GM23338 (cell line): ENCODE data around the gene ADGRG1. TPM values are rescaled to one million over a fixed set of nuclear protein-coding genes. Genes with fewer than 3 reads are reported as not detected.
"Not testable (repeated sequence)": the region's sequence is repeated elsewhere in the genome, so short reads cannot be mapped to it uniquely, and the experiment has no call there.

Experiments used
- ATAC-seq: fragments of 200-7000 bp; cut with Tn5 transposase; 3 replicates; pipeline ENCODE4 v1.9.1; 2020
- DNase-seq: peaks from one replicate; pipeline ENCODE4 v3.0.0-alpha.2; 2015; ENCODE audit warnings: low spot score
- H2AFZ ChIP-seq: fragments of 200-600 bp; sonication (generic); 2 replicates; pipeline ENCODE4 v1.8.0; 2016; ENCODE audit warnings: antibody characterized with exemption, mild to moderate bottlenecking, moderate library complexity
- H3F3A ChIP-seq: fragments of 200-600 bp; sonication (generic); replicated peaks from 2 replicates; pipeline ENCODE4 v1.8.0; 2017; ENCODE audit warnings: antibody characterized with exemption, mixed run types, low read depth
- H3K27ac ChIP-seq: fragments of 200-600 bp; sonication (generic); 2 replicates; pipeline ENCODE4 v1.6.1; 2016; ENCODE audit warnings: low read depth
- H3K27me3 ChIP-seq: fragments of 200-600 bp; sonication (generic); 2 replicates; pipeline ENCODE4 v1.8.0; 2016; ENCODE audit warnings: mild to moderate bottlenecking, mixed run types, moderate library complexity; ENCODE audit not compliant: insufficient read depth
- H3K36me3 ChIP-seq: fragments of 200-600 bp; sonication (generic); 2 replicates; pipeline ENCODE4 v1.8.0; 2016; ENCODE audit warnings: mild to moderate bottlenecking; ENCODE audit not compliant: insufficient read depth
- H3K4me1 ChIP-seq: fragments of 200-600 bp; sonication (generic); 2 replicates; pipeline ENCODE4 v1.8.0; 2016; ENCODE audit warnings: mild to moderate bottlenecking, moderate library complexity; ENCODE audit not compliant: insufficient read depth
- H3K4me2 ChIP-seq: fragments of 200-600 bp; sonication (generic); 2 replicates; pipeline ENCODE4 v1.7.1; 2017; ENCODE audit warnings: mixed run types
- H3K4me3 ChIP-seq: fragments of 200-600 bp; sonication (generic); 2 replicates; pipeline ENCODE4 v1.6.1; 2016; ENCODE audit warnings: mixed run types
- H3K79me2 ChIP-seq: fragments of 200-600 bp; sonication (generic); replicated peaks from 2 replicates; pipeline ENCODE4 v1.8.0; 2017; ENCODE audit warnings: mild to moderate bottlenecking; ENCODE audit not compliant: insufficient read depth
- H3K9me2 ChIP-seq: fragments of 200-600 bp; sonication (generic); 2 replicates; pipeline ENCODE4 v1.8.0; 2017; ENCODE audit not compliant: insufficient read depth
- H4K20me1 ChIP-seq: fragments of 200-600 bp; sonication (generic); replicated peaks from 2 replicates; pipeline ENCODE4 v1.8.0; 2017; ENCODE audit warnings: mild to moderate bottlenecking; ENCODE audit not compliant: insufficient read depth
- H3K27ac Mint-ChIP-seq: 2 replicates; pipeline ENCODE4 v1.8.0; 2020; ENCODE audit warnings: inconsistent platforms, mild to moderate bottlenecking, moderate library complexity, mixed read lengths
- H3K27me3 Mint-ChIP-seq: 3 replicates; pipeline ENCODE4 v1.8.0; 2022; ENCODE audit warnings: low read depth, mild to moderate bottlenecking, moderate library complexity, mixed read lengths, inconsistent platforms; ENCODE audit not compliant: insufficient read depth, poor library complexity
- H3K36me3 Mint-ChIP-seq: 3 replicates; pipeline ENCODE4 v1.8.0; 2021; ENCODE audit warnings: low read depth, mild to moderate bottlenecking, inconsistent platforms, moderate library complexity, mixed read lengths
- H3K4me1 Mint-ChIP-seq: 3 replicates; pipeline ENCODE4 v1.8.0; 2020; ENCODE audit warnings: mild to moderate bottlenecking, inconsistent platforms, mixed read lengths
- H3K4me3 Mint-ChIP-seq: 3 replicates; pipeline ENCODE4 v1.8.0; 2021; ENCODE audit warnings: moderate library complexity, mild to moderate bottlenecking, inconsistent platforms, mixed read lengths
- H3K9me3 Mint-ChIP-seq: 3 replicates; pipeline ENCODE4 v1.8.0; 2020; ENCODE audit warnings: moderate library complexity, mild to moderate bottlenecking, inconsistent platforms, mixed read lengths
- CREB1 ChIP-seq: fragments of 250-450 bp; sonication (Bioruptor Pico); IDR thresholded peaks from 2 replicates; pipeline ENCODE4 v1.5.0; 2020; ENCODE audit warnings: low read depth, mild to moderate bottlenecking, moderate library complexity
- EZH2 ChIP-seq: fragments of 200-600 bp; sonication (generic); IDR thresholded peaks from one replicate; pipeline ENCODE4 v1.8.0; 2017; ENCODE audit warnings: antibody characterized with exemption, mild to moderate bottlenecking, low read depth; ENCODE audit not compliant: unreplicated experiment
- EZH2phosphoT487 ChIP-seq: fragments of 200-600 bp; sonication (generic); IDR thresholded peaks from one replicate; pipeline ENCODE4 v1.8.1; 2018; ENCODE audit warnings: antibody characterized with exemption; ENCODE audit not compliant: unreplicated experiment
- NANOG ChIP-seq: IDR thresholded peaks from 2 replicates; pipeline ENCODE4 v1.6.1; 2016; ENCODE audit warnings: antibody characterized with exemption, borderline replicate concordance
- POLR2AphosphoS5 ChIP-seq: IDR thresholded peaks from 2 replicates; pipeline ENCODE4 v1.6.1; 2016; ENCODE audit warnings: antibody characterized with exemption, low read depth
- ZNF114 ChIP-seq: fragments of 250-450 bp; sonication (Bioruptor Pico); IDR thresholded peaks from 2 replicates; pipeline ENCODE4 v1.5.0; 2020; ENCODE audit warnings: mild to moderate bottlenecking, moderate library complexity
- ZNF331 ChIP-seq: fragments of 250-450 bp; sonication (Bioruptor Pico); IDR thresholded peaks from 2 replicates; pipeline ENCODE4 v1.5.0; 2020; ENCODE audit warnings: low read depth, mild to moderate bottlenecking, moderate library complexity
- polyA plus RNA-seq: library from polyadenylated mRNA; unstranded; fragments of >200 nt; fragmentation: Nextera tagmentation; extraction: Ambion mirVana; gene quantifications from 2 replicates; pipeline ENCODE4 v1.2.1, GENCODE V29; 2016
- total RNA-seq: library from RNA; depleted of rRNA; stranded (reverse); fragments of >200 nt; shearing (Covaris generic); gene quantifications from 2 replicates; pipeline ENCODE4 v1.2.3, GENCODE V29; 2014
- TF ChIP-seq, protein P1 (sequence below): fragments of 250-450 bp; sonication (Bioruptor Pico); IDR thresholded peaks from 2 replicates; pipeline ENCODE4 v1.5.0; 2020; ENCODE audit warnings: mild to moderate bottlenecking, moderate library complexity
- TF ChIP-seq, protein P2 (sequence below): IDR thresholded peaks from 2 replicates; pipeline ENCODE4 v1.6.1; 2016; ENCODE audit warnings: antibody characterized with exemption
- TF ChIP-seq, protein P3 (sequence below): IDR thresholded peaks from one replicate; pipeline ENCODE4 v1.6.1; 2018; ENCODE audit warnings: antibody characterized with exemption; ENCODE audit not compliant: unreplicated experiment

ADGRG1 gene
- total and polyA plus RNA-seq, 2 experiments from 2014 or later, result 0.14 to 0.47 TPM

DNA sequence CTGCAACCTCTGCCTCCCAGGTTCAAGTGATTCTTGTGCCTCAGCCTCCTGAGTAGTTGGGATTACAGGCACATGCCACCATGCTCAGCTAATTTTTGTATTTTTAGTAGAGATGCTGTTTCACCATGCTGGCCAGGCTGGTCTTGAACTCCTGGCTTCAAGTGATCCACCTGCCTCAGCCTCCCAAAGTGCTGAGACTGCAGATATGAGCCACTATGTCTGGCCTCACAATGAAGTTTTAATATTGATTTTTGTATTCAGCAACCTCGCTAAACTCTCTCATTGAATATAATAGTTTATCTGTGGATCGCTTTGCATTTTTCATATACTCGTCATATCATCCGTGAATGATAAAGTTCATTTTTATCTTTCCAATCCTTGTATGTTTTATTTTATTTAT, 32.2 kb upstream of the ADGRG1 start:
- H3K36me3 Mint-ChIP-seq, H3K79me2 ChIP-seq, H3K27me3 ChIP-seq, H2AFZ ChIP-seq, ATAC-seq, H3K36me3 ChIP-seq, H4K20me1 ChIP-seq, H3K4me2 ChIP-seq, H3K4me3 ChIP-seq, H3K27ac ChIP-seq, DNase-seq, H3F3A ChIP-seq, H3K4me1 Mint-ChIP-seq, H3K4me1 ChIP-seq, H3K4me3 Mint-ChIP-seq, H3K27me3 Mint-ChIP-seq, H3K9me3 Mint-ChIP-seq, H3K9me2 ChIP-seq, H3K27ac Mint-ChIP-seq: not testable (repeated sequence)

DNA sequence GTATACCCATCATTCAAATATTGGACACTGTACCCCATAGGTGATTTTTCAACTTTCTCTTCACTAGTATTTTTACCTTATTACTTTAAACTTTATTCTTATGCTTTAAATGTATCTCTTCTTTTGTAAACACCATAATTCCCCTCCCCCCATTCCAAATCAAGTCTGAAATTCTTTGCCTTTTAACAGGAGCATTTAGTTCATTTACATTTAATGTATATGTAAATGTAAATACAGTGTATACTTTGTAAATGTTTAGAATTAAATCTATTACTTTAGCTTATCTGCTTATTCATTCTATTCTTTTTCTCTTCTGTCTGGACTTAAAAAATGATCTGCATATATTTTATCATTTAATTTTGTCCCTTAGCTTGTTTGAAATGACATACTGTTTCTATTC, 30.0 kb upstream of the ADGRG1 start:
- no peaks in the 10 kb centered on the region for H3K9me2 ChIP-seq
- no peak overlapping the region for H3K27ac Mint-ChIP-seq
- no peak overlapping the region for H3K4me2 ChIP-seq
- no peaks in the 10 kb centered on the region for H4K20me1 ChIP-seq
- no peak overlapping the region for H3K27ac ChIP-seq
- no peaks in the 10 kb centered on the region for H3F3A ChIP-seq
- no peaks in the 10 kb centered on the region for H3K27me3 ChIP-seq
- no peak overlapping the region for H3K4me3 ChIP-seq
- peaks cover 8% of the 10 kb centered on the region for H3K27me3 Mint-ChIP-seq
- H2AFZ ChIP-seq, result no peak overlapping the region
- no peaks in the 10 kb centered on the region for H3K4me1 Mint-ChIP-seq
- no peak for ATAC-seq
- 0 out of 2 replicates have a peak, but pooled peaks cover 4% of the 10 kb centered on the region for H3K4me1 ChIP-seq
- no peaks in the 10 kb centered on the region for H3K36me3 ChIP-seq
- no peak for DNase-seq
- H3K36me3 Mint-ChIP-seq, result no peaks in the 10 kb centered on the region
- peaks cover 3% of the 10 kb centered on the region; the same call in 1 of the 3 replicates for H3K9me3 Mint-ChIP-seq
- no peaks in the 10 kb centered on the region for H3K79me2 ChIP-seq
- no peak overlapping the region for H3K4me3 Mint-ChIP-seq
- TF ChIP-seq ZNF331 (CRISPR knock-in tag) (no peak), ZNF114 (CRISPR knock-in tag) (no peak), CREB1 (no peak), NANOG (no peak), EZH2phosphoT487 (no peak), EZH2 (no peak), POLR2AphosphoS5 (no peak)
- TF ChIP-seq, protein P1, sequence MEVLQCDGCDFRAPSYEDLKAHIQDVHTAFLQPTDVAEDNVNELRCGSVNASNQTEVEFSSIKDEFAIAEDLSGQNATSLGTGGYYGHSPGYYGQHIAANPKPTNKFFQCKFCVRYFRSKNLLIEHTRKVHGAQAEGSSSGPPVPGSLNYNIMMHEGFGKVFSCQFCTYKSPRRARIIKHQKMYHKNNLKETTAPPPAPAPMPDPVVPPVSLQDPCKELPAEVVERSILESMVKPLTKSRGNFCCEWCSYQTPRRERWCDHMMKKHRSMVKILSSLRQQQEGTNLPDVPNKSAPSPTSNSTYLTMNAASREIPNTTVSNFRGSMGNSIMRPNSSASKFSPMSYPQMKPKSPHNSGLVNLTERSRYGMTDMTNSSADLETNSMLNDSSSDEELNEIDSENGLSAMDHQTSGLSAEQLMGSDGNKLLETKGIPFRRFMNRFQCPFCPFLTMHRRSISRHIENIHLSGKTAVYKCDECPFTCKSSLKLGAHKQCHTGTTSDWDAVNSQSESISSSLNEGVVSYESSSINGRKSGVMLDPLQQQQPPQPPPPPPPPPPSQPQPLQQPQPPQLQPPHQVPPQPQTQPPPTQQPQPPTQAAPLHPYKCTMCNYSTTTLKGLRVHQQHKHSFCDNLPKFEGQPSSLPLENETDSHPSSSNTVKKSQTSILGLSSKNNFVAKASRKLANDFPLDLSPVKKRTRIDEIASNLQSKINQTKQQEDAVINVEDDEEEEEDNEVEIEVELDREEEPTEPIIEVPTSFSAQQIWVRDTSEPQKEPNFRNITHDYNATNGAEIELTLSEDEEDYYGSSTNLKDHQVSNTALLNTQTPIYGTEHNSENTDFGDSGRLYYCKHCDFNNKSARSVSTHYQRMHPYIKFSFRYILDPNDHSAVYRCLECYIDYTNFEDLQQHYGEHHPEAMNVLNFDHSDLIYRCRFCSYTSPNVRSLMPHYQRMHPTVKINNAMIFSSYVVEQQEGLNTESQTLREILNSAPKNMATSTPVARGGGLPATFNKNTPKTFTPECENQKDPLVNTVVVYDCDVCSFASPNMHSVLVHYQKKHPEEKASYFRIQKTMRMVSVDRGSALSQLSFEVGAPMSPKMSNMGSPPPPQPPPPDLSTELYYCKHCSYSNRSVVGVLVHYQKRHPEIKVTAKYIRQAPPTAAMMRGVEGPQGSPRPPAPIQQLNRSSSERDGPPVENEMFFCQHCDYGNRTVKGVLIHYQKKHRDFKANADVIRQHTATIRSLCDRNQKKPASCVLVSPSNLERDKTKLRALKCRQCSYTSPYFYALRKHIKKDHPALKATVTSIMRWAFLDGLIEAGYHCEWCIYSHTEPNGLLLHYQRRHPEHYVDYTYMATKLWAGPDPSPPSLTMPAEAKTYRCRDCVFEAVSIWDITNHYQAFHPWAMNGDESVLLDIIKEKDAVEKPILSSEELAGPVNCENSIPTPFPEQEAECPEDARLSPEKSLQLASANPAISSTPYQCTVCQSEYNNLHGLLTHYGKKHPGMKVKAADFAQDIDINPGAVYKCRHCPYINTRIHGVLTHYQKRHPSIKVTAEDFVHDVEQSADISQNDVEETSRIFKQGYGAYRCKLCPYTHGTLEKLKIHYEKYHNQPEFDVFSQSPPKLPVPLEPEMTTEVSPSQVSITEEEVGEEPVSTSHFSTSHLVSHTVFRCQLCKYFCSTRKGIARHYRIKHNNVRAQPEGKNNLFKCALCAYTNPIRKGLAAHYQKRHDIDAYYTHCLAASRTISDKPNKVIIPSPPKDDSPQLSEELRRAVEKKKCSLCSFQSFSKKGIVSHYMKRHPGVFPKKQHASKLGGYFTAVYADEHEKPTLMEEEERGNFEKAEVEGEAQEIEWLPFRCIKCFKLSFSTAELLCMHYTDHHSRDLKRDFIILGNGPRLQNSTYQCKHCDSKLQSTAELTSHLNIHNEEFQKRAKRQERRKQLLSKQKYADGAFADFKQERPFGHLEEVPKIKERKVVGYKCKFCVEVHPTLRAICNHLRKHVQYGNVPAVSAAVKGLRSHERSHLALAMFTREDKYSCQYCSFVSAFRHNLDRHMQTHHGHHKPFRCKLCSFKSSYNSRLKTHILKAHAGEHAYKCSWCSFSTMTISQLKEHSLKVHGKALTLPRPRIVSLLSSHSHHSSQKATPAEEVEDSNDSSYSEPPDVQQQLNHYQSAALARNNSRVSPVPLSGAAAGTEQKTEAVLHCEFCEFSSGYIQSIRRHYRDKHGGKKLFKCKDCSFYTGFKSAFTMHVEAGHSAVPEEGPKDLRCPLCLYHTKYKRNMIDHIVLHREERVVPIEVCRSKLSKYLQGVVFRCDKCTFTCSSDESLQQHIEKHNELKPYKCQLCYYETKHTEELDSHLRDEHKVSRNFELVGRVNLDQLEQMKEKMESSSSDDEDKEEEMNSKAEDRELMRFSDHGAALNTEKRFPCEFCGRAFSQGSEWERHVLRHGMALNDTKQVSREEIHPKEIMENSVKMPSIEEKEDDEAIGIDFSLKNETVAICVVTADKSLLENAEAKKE (CRISPR knock-in tag), result no peak
- TF ChIP-seq, protein P2, sequence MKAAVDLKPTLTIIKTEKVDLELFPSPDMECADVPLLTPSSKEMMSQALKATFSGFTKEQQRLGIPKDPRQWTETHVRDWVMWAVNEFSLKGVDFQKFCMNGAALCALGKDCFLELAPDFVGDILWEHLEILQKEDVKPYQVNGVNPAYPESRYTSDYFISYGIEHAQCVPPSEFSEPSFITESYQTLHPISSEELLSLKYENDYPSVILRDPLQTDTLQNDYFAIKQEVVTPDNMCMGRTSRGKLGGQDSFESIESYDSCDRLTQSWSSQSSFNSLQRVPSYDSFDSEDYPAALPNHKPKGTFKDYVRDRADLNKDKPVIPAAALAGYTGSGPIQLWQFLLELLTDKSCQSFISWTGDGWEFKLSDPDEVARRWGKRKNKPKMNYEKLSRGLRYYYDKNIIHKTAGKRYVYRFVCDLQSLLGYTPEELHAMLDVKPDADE, result no peak
- TF ChIP-seq, protein P3, sequence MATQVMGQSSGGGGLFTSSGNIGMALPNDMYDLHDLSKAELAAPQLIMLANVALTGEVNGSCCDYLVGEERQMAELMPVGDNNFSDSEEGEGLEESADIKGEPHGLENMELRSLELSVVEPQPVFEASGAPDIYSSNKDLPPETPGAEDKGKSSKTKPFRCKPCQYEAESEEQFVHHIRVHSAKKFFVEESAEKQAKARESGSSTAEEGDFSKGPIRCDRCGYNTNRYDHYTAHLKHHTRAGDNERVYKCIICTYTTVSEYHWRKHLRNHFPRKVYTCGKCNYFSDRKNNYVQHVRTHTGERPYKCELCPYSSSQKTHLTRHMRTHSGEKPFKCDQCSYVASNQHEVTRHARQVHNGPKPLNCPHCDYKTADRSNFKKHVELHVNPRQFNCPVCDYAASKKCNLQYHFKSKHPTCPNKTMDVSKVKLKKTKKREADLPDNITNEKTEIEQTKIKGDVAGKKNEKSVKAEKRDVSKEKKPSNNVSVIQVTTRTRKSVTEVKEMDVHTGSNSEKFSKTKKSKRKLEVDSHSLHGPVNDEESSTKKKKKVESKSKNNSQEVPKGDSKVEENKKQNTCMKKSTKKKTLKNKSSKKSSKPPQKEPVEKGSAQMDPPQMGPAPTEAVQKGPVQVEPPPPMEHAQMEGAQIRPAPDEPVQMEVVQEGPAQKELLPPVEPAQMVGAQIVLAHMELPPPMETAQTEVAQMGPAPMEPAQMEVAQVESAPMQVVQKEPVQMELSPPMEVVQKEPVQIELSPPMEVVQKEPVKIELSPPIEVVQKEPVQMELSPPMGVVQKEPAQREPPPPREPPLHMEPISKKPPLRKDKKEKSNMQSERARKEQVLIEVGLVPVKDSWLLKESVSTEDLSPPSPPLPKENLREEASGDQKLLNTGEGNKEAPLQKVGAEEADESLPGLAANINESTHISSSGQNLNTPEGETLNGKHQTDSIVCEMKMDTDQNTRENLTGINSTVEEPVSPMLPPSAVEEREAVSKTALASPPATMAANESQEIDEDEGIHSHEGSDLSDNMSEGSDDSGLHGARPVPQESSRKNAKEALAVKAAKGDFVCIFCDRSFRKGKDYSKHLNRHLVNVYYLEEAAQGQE, result no peak
